GM10847 (cell line): ENCODE data around the gene EEIG1.

Source experiments
- POLR2A ChIP-seq: IDR thresholded peaks from 2 replicates; pipeline ENCODE4 v1.6.1; 2011; ENCODE audit not compliant: insufficient read length; ENCODE audit errors: extremely low read depth

The EEIG1 gene

GRCh38 chr9:127981559-127982121, 851 bp upstream of the EEIG1 start:
- no peak for TF ChIP-seq POLR2A

GRCh38 chr9:127980060-127980705, 606 bp downstream of the EEIG1 start:
- no peak for TF ChIP-seq POLR2A

- TF ChIP-seq POLR2A, result peak; percentile 29
These were observed 1.3 kb downstream of the EEIG1 start for GRCh38 chr9:127979333-127980059.

GRCh38 chr9:127979015-127979332, 1.8 kb downstream of the EEIG1 start:
- TF ChIP-seq POLR2A, result no peak

GRCh38 chr9:127977884-127978647, 2.7 kb downstream of the EEIG1 start:
- TF ChIP-seq POLR2A, result no peak

GRCh38 chr9:127977009-127977883, 3.5 kb downstream of the EEIG1 start:
- TF ChIP-seq POLR2A, result no peak

GRCh38 chr9:127976498-127976897, 4.3 kb downstream of the EEIG1 start:
- no peak for TF ChIP-seq POLR2A

GRCh38 chr9:127975376-127976315, 5.1 kb downstream of the EEIG1 start:
- TF ChIP-seq POLR2A, result no peak

- TF ChIP-seq POLR2A, result no peak
These were observed 6.0 kb downstream of the EEIG1 start for GRCh38 chr9:127974769-127975261.

GRCh38 chr9:127974001-127974768, 6.6 kb downstream of the EEIG1 start:
- no peak for TF ChIP-seq POLR2A

- TF ChIP-seq POLR2A, result no peak
These were observed 7.4 kb downstream of the EEIG1 start for GRCh38 chr9:127973169-127974000.

- no peak for TF ChIP-seq POLR2A
These were observed 8.4 kb downstream of the EEIG1 start for GRCh38 chr9:127972236-127972871.
